GM23248 (cell line): ENCODE data around the gene PKN2. TPM values are rescaled to one million over a fixed set of nuclear protein-coding genes. Genes with fewer than 3 reads are reported as not detected.

Experiments
- DNase-seq: peaks from one replicate; pipeline ENCODE4 v3.0.0-alpha.2; 2015
- H2AFZ ChIP-seq: fragments of 200-600 bp; sonication (generic); 2 replicates; pipeline ENCODE4 v1.6.1; 2016; ENCODE audit warnings: antibody characterized with exemption
- H3F3A ChIP-seq: fragments of 200-600 bp; sonication (generic); 2 replicates; pipeline ENCODE4 v1.6.1; 2016; ENCODE audit warnings: mild to moderate bottlenecking, antibody characterized with exemption, mixed run types; ENCODE audit not compliant: insufficient read depth
- H3K27ac ChIP-seq: fragments of 200-600 bp; sonication (generic); 2 replicates; pipeline ENCODE4 v1.5.1; 2016; ENCODE audit warnings: mild to moderate bottlenecking
- H3K27me3 ChIP-seq: fragments of 200-600 bp; sonication (generic); replicated peaks from 2 replicates; pipeline ENCODE4 v1.6.1; 2016; ENCODE audit warnings: mild to moderate bottlenecking; ENCODE audit not compliant: insufficient read depth
- H3K36me3 ChIP-seq: fragments of 200-600 bp; sonication (generic); 2 replicates; pipeline ENCODE4 v1.6.1; 2016; ENCODE audit warnings: low read depth, mild to moderate bottlenecking
- H3K4me1 ChIP-seq: fragments of 200-600 bp; sonication (generic); 2 replicates; pipeline ENCODE4 v1.6.1; 2016; ENCODE audit warnings: mild to moderate bottlenecking; ENCODE audit not compliant: insufficient read depth
- H3K4me2 ChIP-seq: fragments of 200-600 bp; sonication (generic); one replicate; pipeline ENCODE4 v1.6.1; 2016; ENCODE audit warnings: mild to moderate bottlenecking; ENCODE audit not compliant: unreplicated experiment
- H3K4me3 ChIP-seq: fragments of 200-600 bp; sonication (generic); 2 replicates; pipeline ENCODE4 v1.5.1; 2016; ENCODE audit warnings: mild to moderate bottlenecking
- H3K79me2 ChIP-seq: fragments of 200-600 bp; sonication (generic); 2 replicates; pipeline ENCODE4 v1.6.1; 2016; ENCODE audit warnings: mild to moderate bottlenecking; ENCODE audit not compliant: insufficient read depth
- H3K9ac ChIP-seq: fragments of 200-600 bp; sonication (generic); 2 replicates; pipeline ENCODE4 v1.6.1; 2016; ENCODE audit warnings: mild to moderate bottlenecking
- H3K9me2 ChIP-seq: fragments of 200-600 bp; sonication (generic); 2 replicates; pipeline ENCODE4 v1.6.1; 2016; ENCODE audit warnings: mixed run types, mild to moderate bottlenecking, moderate library complexity; ENCODE audit not compliant: insufficient read depth
- H3K9me3 ChIP-seq: fragments of 200-600 bp; sonication (generic); one replicate; pipeline ENCODE4 v1.6.1; 2017; ENCODE audit warnings: low read depth
- H4K20me1 ChIP-seq: fragments of 200-600 bp; sonication (generic); 2 replicates; pipeline ENCODE4 v1.6.0; 2016; ENCODE audit not compliant: insufficient read depth
- EZH2 ChIP-seq: fragments of 200-600 bp; sonication (generic); IDR thresholded peaks from 2 replicates; pipeline ENCODE4 v1.6.1; 2018; ENCODE audit warnings: antibody characterized with exemption, mild to moderate bottlenecking; ENCODE audit not compliant: insufficient read depth, poor library complexity, severe bottlenecking
- EZH2phosphoT487 ChIP-seq: fragments of 200-600 bp; sonication (generic); IDR thresholded peaks from 2 replicates; pipeline ENCODE4 v1.6.1; 2018; ENCODE audit warnings: antibody characterized with exemption, moderate library complexity, mild to moderate bottlenecking, low read depth; ENCODE audit not compliant: insufficient read depth
- WGBS, 2 experiments: methylation state at CpG; one replicate each; pipeline ENCODE4 v1.1.6; 2015 to 2017; ENCODE audit warnings: low lambda C conversion rate in 2 of 2, low coverage in 1 of 2; ENCODE audit errors: missing lambda C conversion rate in 2 of 2; 5-methylcytosine and 5-hydroxymethylcytosine counted together
- in situ Hi-C: fragments of 300-500 bp; cut with MboI; formaldehyde crosslinking; loops from 2 replicates; pipeline ENCODE4 v1.15.0; 2020
- polyA plus RNA-seq: library from polyadenylated mRNA; unstranded; fragments of >200 nt; fragmentation: Nextera tagmentation; extraction: Ambion mirVana; gene quantifications from 2 replicates; pipeline ENCODE4 v1.2.1, GENCODE V29; 2016
- total RNA-seq: library from RNA; depleted of rRNA; stranded (reverse); fragments of >200 nt; shearing (Covaris generic); gene quantifications from 2 replicates; pipeline ENCODE4 v1.2.3, GENCODE V29; 2014

Gene PKN2
- total and polyA plus RNA-seq, 2 experiments from 2014 or later = 24.0 to 32.6 TPM

DNA sequence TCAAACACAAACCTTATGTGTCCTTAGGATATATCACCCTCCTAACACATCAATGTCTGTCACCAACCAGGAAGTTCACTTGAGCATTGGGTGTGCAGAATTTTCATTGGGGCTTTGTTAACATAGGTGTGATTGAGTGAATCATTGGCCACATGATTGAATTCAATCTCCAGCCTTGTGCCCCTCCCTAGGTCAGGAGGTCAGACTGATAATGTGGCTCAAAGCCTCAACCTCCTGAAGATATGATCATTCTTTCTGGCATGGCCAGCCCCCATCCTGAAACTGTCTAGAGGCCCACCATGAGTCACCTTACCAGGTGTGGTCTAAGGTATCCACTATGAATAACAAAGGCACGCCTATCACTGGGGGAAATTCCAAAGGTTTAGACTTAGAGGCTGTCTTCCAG is 90.1 kb downstream of the PKN2 start:
- H3K79me2 ChIP-seq = no peaks in the 10 kb centered on the region; the same call in 1 of the 2 replicates
- WGBS, 2 experiments = 95 to 96% methylated on average over 1 of the region's 1 CpG
- H3K36me3 ChIP-seq = peaks cover 17% of the 10 kb centered on the region
- TF ChIP-seq EZH2phosphoT487 (no peak), EZH2 (no peak)
- H3K27ac ChIP-seq = peak overlapping the region; percentile 43
- H4K20me1 ChIP-seq = no peaks in the 10 kb centered on the region
- no peaks in the 10 kb centered on the region for H3K27me3 ChIP-seq
- H3K9me3 ChIP-seq = no peaks in the 10 kb centered on the region
- no peak overlapping the region for H3K4me2 ChIP-seq
- H3K4me1 ChIP-seq = peaks cover 7% of the 10 kb centered on the region; the same call in 1 of the 2 replicates
- H3F3A ChIP-seq = no peaks in the 10 kb centered on the region
- in situ Hi-C loops = no loop called here
- no peak overlapping the region for H2AFZ ChIP-seq
- no peak for DNase-seq
- H3K4me3 ChIP-seq = no peak overlapping the region
- H3K9ac ChIP-seq = no peak overlapping the region
- H3K9me2 ChIP-seq = no peaks in the 10 kb centered on the region

DNA sequence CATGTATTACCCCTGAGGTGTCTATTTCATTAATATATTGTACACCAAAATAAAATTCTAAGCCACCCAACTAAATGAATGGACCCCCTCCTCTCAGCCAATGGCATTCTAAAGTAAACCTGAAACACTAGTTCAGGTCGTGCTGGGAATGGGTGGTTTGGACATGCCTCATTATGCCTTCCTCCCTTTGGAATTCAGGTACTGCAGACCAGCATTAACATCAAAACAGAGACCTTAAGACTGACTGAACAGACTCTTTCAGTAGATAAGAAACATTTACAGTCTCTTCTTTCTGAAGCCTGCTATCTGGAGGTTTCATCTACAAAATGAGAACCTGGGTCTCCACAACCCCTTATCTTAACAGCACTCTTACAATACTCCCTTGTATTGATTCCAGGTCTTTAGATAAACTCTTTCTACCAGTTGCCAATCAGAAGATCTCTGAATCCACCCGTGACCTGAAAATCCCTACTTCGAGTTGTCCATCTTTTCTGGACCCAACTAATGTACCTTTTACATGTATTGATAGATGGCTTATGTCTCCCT is 93.6 kb downstream of the PKN2 start:
- H3K27me3 ChIP-seq = no peaks in the 10 kb centered on the region
- no peak overlapping the region for H3K9ac ChIP-seq
- H3K4me3 ChIP-seq = no peak overlapping the region
- no peak overlapping the region for H3K27ac ChIP-seq
- H3K4me1 ChIP-seq = peaks cover 7% of the 10 kb centered on the region; the same call in 1 of the 2 replicates
- H4K20me1 ChIP-seq = no peaks in the 10 kb centered on the region
- no peak overlapping the region for H2AFZ ChIP-seq
- H3F3A ChIP-seq = no peaks in the 10 kb centered on the region
- peaks cover 19% of the 10 kb centered on the region for H3K36me3 ChIP-seq
- no peak overlapping the region for H3K4me2 ChIP-seq
- TF ChIP-seq EZH2phosphoT487 (no peak), EZH2 (no peak)
- DNase-seq = no peak
- 87 to 97% methylated on average over 3 of the region's 3 CpGs for WGBS, 2 experiments
- in situ Hi-C loops = no loop called here
- no peaks in the 10 kb centered on the region for H3K9me2 ChIP-seq
- no peaks in the 10 kb centered on the region; the same call in 1 of the 2 replicates for H3K79me2 ChIP-seq
- H3K9me3 ChIP-seq = no peaks in the 10 kb centered on the region

- no peak for DNase-seq
- no peaks in the 10 kb centered on the region for H3K27me3 ChIP-seq
- H3K36me3 ChIP-seq = peaks cover 14% of the 10 kb centered on the region
- no peak overlapping the region for H3K27ac ChIP-seq
- in situ Hi-C loops = no loop called here
- no peaks in the 10 kb centered on the region; the same call in 1 of the 2 replicates for H3K79me2 ChIP-seq
- H3K4me2 ChIP-seq = no peak overlapping the region
- H3K9ac ChIP-seq = no peak overlapping the region
- H3K9me3 ChIP-seq = no peaks in the 10 kb centered on the region
- TF ChIP-seq EZH2 (no peak), EZH2phosphoT487 (no peak)
- H2AFZ ChIP-seq = no peak overlapping the region
- no peaks in the 10 kb centered on the region for H3F3A ChIP-seq
- no peaks in the 10 kb centered on the region for H3K9me2 ChIP-seq
- no peaks in the 10 kb centered on the region for H3K4me1 ChIP-seq
- H3K4me3 ChIP-seq = no peak overlapping the region
- no peaks in the 10 kb centered on the region for H4K20me1 ChIP-seq
Measured at GRCh38 chr1:88779880-88780279, 95.8 kb downstream of the PKN2 start.

DNA sequence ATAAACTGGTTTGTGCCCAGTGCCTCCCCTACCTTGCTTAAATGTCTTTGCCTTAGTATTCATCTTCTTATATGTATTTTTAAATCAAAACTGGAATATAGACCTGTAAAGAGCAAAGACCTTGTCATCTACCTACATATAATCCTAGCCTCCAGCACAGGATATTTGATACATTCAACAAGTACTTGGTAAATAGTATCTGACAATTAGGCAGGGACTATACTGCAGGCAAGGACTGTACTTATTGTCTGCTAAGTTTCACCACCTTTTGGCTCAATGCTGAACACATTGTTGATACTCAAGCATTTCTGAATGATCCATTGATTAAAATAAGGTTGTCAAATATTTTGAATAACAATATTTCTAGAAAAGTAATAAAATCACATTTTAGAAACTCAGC is 96.4 kb downstream of the PKN2 start:
- Histone ChIP-seq H3K9me2 (no peaks in the 10 kb centered on the region), H3K9ac (no peak overlapping the region), H3K4me2 (no peak overlapping the region), H3K4me3 (no peak overlapping the region), H3K36me3 (peaks cover 13% of the 10 kb centered on the region), H3K9me3 (no peaks in the 10 kb centered on the region), H3K4me1 (no peaks in the 10 kb centered on the region), H3K27me3 (no peaks in the 10 kb centered on the region), H3K79me2 (no peaks in the 10 kb centered on the region; the same call in 1 of the 2 replicates), H3K27ac (no peak overlapping the region), H4K20me1 (no peaks in the 10 kb centered on the region), H2AFZ (no peak overlapping the region), H3F3A (no peaks in the 10 kb centered on the region)
- no peak for DNase-seq
- TF ChIP-seq EZH2 (no peak), EZH2phosphoT487 (no peak)
- in situ Hi-C loops = no loop called here

DNA sequence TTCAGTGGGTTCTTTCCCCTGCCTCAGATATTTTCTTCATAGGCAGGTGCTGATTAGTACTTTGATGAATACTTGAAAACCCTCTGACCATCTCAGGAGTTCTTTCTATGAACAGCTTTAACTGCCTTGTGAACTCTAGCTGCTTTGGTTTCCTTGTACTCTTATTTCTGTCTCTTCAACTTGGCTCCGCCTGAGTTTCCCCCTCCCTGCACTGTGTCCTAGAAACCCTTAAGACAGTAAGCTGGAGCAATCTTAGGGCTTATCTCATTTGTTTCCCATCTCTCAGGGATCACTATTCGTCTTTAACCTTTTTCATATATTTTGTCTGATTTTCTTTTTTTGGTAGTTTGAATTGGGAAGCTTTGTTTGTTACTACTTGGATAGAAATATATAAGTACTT is 99.1 kb downstream of the PKN2 start:
- H3K27me3 ChIP-seq = no peaks in the 10 kb centered on the region
- in situ Hi-C loops = no loop called here
- no peaks in the 10 kb centered on the region for H3K4me1 ChIP-seq
- no peak overlapping the region for H2AFZ ChIP-seq
- no peaks in the 10 kb centered on the region for H4K20me1 ChIP-seq
- no peak overlapping the region for H3K4me2 ChIP-seq
- no peak overlapping the region for H3K27ac ChIP-seq
- H3F3A ChIP-seq = no peaks in the 10 kb centered on the region
- no peak overlapping the region for H3K4me3 ChIP-seq
- WGBS, 2 experiments = 92 to 97% methylated on average over 2 of the region's 2 CpGs
- DNase-seq = no peak
- H3K9ac ChIP-seq = no peak overlapping the region
- H3K9me2 ChIP-seq = no peaks in the 10 kb centered on the region
- TF ChIP-seq EZH2phosphoT487 (no peak), EZH2 (no peak)
- no peaks in the 10 kb centered on the region for H3K9me3 ChIP-seq
- H3K79me2 ChIP-seq = no peaks in the 10 kb centered on the region
- peaks cover 17% of the 10 kb centered on the region; the same call in 1 of the 2 replicates for H3K36me3 ChIP-seq
